SK-N-MC (cell line): Measurements from ENCODE around the gene MRPL23.

Source experiments
- EZH2 ChIP-seq: fragments of 200-600 bp; sonication (generic); IDR thresholded peaks from one replicate; pipeline ENCODE4 v1.6.1; 2017; ENCODE audit warnings: antibody characterized with exemption
- FOXP2 ChIP-seq: optimal IDR thresholded peaks from 2 replicates; pipeline ENCODE3; 2011; ENCODE audit warnings: mild to moderate bottlenecking, moderate library complexity; ENCODE audit not compliant: insufficient read depth; ENCODE audit errors: extremely low read length, control extremely low read depth
- POLR2AphosphoS5 ChIP-seq: IDR thresholded peaks from 2 replicates; pipeline ENCODE4 v1.6.1; 2012; ENCODE audit warnings: mild to moderate bottlenecking, low read depth, low read length, borderline replicate concordance

DNA sequence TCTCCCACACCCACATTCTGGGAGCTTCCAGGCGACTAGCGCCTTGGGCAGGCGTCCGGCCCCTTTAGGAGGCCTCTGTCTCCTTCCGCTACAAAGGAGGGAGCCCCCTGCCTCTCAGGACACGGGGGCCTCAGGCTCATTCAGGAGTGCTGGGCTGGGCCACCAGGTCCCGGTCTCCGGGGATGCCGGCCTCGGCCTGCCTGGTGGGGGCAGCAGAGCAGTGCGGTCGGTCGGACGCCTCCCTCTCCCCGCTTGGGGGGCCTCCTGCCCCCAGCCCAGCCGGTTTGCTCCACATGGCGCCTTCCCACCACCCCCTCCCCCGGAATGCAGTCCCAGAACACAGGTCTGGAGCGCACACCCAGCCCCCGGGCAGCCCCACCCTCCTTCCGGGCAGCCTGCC, 21.9 kb downstream of the MRPL23 start:
- no peak for TF ChIP-seq POLR2AphosphoS5
- TF ChIP-seq EZH2 = no peak
- no peak for TF ChIP-seq FOXP2
